Measurements from ENCODE around the gene MMAB. TPM values are rescaled to one million over a fixed set of nuclear protein-coding genes. Genes with fewer than 3 reads are reported as not detected.

Gene MMAB
- total RNA-seq: 10 to 100 TPM; 50.2 to 53.9 TPM

GRCh38 chr12:109573029-109573913 lies at the start of gene MMAB, which contains the start of gene MVK:
MMAB (minus strand) TSS chr12:109573504; CDS start chr12:109573480, 24 bp downstream.
MVK (plus strand) TSS chr12:109573794; CDS start chr12:109574823, 1,029 bp downstream.

Other genes with a start within 250 kb of the MMAB start
- gene MYO1H, start 225.6 kb downstream of the MMAB start, total RNA-seq: not detected
- gene KCTD10, start 96.2 kb downstream of the MMAB start, total RNA-seq: 10 to 100 TPM; 51.6 to 56.6 TPM
- 10 to 100 TPM; 29.0 to 35.8 TPM for gene UBE3B, start 95.9 kb downstream of the MMAB start, total RNA-seq
- 10 to 100 TPM; 28.0 to 35.8 TPM for gene MVK, start 290 bp upstream of the MMAB start, total RNA-seq
- gene FAM222A, start 140.3 kb upstream of the MMAB start, total RNA-seq: 1 to 10 TPM; 4.1 to 4.3 TPM

All from melanocyte of skin (primary cell).